Measurements from ENCODE around the gene ASAP3. TPM values are rescaled to one million over a fixed set of nuclear protein-coding genes. Genes with fewer than 3 reads are reported as not detected.

ASAP3 gene
- 10 to 100 TPM; 36.4 to 39.9 TPM for total RNA-seq
- long read RNA-seq, full-length matches to known transcripts, result 24 of 59 reads
- long read RNA-seq, partial matches to known transcripts, result 18 of 59 reads
- long read RNA-seq, other reads (novel, unspliced or antisense), result 17 of 59 reads

- intact Hi-C loops (cut with DNase I), result no loop called here
- DNase-seq, result peak; percentile 58
- peak; percentile 4 to 6 for ATAC-seq
These were observed at the start of gene ASAP3 for GRCh38 chr1:23483321-23484252. TSS of gene ASAP3 (minus strand) at chr1:23484179. CDS start at chr1:23484133, 46 bp downstream.

GRCh38 chr1:23533246-23534023 is 49.5 kb upstream of the ASAP3 start:
- no peak for DNase-seq
- no peak for ATAC-seq
- intact Hi-C loops (cut with DNase I), result no loop called here

DNA sequence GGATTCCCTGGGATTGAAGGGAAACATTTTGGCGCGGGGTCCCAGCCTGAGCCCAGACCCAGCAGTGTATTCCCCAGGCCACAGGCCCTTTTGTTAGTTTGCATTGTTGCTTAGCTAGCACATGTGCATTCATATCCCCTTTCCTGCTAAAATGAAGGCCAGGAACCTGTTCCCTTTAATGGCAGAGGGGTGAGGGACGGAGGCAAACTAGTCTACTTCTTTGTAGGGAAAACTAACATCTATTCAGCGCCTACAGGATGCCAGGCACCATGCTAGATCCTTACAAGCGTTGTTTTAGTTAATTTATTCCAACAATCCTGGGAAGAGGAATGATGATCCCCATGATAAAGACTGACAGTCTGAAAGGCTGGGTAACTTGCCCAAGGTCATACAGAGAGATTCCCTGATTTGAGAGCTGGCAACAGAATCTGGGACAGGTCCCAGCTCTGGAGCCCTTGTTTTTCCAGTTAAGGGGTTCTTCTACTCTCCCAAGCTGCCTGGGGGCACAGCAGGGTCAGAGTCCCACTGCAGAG is 47.6 kb upstream of the ASAP3 start:
- ATAC-seq (no peak), DNase-seq (no peak)
- intact Hi-C loops (cut with DNase I), result no loop called here

GRCh38 chr1:23530747-23531561 is 47.0 kb upstream of the ASAP3 start, which contains the start of gene E2F2:
TSS of gene E2F2 (minus strand) at chr1:23531233. CDS start at chr1:23530793, 440 bp downstream.
- ATAC-seq (peak; percentile 79 to 91), DNase-seq (peak; percentile 88)
- intact Hi-C loops (cut with DNase I), result no loop called here

- DNase-seq, result no peak
- intact Hi-C loops (cut with DNase I), result no loop called here
- ATAC-seq, result no peak
These were observed 46.2 kb upstream of the ASAP3 start for GRCh38 chr1:23530087-23530746.

DNA sequence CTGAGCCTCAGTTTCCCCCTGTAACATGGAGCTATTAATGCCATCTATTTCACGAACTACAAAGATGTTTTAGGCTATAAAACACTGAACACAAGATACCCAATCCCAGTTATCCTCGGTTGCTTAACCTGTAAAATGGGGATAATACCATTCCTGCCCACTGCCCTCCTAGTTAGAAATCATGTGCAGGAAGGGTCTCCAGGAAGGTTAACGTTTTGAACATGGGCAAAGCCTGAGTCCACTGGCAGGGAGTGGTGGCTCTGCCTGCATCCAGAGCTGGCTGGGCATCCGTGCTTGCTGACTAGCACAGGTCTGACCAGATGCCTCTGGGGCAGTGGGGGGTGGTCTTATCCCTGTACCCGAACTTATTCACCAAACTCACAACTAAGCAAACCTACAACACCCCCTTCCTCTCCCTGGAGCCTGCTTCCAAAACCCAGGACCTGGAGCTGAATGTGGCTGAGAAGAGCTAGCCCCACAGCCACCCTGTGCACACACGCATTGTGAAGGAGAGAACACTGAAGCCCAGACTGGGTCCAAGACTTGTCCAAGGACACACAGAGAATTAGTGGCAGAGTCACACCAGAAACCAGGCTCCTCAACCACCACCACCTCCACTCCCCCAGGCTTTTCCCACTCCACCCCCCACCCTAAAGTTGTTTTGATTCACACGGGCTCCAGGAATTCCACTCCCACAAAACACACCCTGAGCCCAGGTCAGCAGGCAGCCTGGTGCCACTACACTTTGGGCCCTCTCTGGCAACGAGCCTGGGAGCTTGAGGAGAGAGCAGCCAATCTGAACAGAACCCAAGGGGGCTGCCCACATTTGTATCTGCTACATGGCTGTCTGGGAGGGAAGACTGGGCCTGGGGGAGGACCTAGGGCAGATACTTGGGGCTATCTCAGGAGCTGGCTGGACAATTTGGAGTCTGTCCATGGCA is 45.4 kb upstream of the ASAP3 start:
- intact Hi-C loops (cut with DNase I), result no loop called here
- ATAC-seq (no peak), DNase-seq (no peak)

DNA sequence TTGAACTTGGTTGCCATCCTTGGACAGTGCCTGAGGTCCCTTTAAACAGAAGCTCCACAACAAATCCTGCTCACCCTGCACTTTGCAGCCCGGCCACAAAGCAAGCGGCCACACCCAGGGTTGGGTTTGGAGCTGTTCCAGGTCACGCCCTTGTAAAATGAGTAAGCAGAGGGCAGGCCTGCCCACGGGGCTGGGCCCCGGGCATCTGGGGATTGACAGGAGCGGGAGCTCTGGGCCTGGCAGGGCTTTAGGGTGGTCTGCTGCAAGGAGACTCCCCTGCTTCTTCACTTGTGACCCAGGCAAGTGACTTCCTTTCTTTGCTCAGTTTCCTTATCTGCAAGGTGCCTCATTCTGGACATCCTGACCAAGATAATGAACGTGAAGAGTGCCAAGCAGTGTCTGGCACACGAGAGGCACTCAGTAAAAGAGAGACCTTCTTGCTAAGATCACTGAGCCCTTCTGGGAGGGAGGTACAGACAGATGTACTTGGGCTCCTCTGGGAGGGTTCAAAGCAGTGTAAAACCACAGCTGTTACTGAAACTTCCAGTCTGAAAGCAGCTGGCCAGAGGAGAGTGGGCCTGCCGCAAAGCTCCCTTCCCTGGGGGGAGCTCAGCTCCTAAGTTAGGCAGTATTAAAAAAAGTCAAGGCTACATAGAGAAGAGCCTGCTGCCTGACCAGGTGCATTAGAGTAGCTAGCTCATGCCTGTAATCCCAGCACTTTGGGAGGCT is 44.4 kb upstream of the ASAP3 start:
- intact Hi-C loops (cut with DNase I), result no loop called here
- DNase-seq, result peak; percentile 86
- peak; percentile 67 to 87 for ATAC-seq

DNA sequence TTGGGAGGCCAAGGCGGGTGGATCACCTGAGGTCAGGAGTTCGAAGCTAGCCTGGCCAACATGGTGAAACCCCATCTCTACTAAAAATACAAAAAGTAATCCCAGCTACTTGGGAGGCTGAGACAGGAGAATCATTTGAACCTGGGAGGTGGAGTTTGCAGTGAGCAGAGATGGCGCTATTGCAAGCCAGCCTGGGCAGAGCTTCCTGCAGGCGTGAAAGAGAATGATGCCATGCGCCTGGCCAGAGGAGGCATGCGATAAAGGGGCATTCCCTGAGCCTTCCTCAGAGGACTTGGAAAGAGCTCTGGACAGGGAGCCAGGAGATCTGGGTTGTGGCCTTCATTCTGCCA is 43.9 kb upstream of the ASAP3 start:
- ATAC-seq, result no peak
- DNase-seq, result no peak
- intact Hi-C loops (cut with DNase I), result no loop called here

DNA sequence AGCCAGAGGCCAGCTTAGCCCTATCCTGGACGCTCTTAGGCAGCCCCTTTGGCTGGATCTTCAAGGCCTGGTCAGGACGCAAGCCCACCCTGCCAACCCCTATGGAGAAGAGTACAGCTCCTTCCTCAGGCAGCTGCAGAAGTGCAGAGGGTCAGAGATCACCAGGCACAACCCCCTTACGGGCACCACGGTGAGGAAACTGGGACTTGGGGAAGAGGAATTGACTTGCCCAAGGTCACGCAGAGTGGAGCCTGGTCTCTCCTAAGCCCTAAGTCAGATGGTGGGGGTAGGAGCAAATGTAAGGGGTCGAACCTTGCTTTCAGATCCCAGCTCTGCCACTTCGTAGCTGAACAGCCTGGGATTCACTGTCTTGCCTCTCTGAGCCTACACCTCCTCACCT is 43.4 kb upstream of the ASAP3 start:
- DNase-seq (no peak), ATAC-seq (no peak)
- intact Hi-C loops (cut with DNase I), result no loop called here

- DNase-seq (no peak), ATAC-seq (no peak)
- intact Hi-C loops (cut with DNase I), result no loop called here
These were observed 42.5 kb upstream of the ASAP3 start for GRCh38 chr1:23526329-23527041.

- ATAC-seq (no peak), DNase-seq (no peak)
- intact Hi-C loops (cut with DNase I), result no loop called here
These were observed 41.7 kb upstream of the ASAP3 start for GRCh38 chr1:23525558-23526250.

DNA sequence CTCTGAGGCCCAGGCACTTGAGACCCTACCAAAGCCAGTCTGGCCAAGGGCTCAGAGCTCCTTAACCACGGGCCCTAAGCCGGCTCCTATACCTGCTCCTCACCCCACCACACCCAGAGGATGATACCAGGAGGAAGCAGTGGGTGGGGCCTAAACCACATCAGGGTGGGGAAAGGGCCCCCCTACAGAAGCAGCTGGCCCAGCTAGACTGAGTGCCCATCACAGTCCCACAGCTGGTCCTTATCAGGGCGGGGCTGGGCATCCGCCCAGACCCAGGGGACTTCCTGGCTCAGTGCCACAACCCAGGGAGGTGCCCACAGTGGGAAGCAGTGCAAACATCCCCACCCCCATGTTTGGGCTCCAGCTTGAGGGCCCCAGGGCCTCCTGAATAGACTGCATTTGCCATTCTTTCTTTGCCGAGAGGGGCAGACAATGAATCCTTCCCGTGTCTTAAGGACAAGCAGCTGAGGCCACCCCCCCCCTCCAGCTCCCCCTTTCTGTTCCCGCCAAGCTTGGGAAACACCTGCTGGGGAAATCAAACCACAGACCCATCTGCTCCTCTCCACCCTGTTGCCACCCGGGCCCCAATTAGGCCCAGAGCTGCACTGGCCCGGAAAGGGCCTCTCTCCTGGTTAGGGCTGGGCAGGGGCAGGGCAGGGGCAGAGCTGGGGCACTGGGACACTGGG is 40.9 kb upstream of the ASAP3 start:
- intact Hi-C loops (cut with DNase I), result no loop called here
- DNase-seq, result no peak
- no peak for ATAC-seq

DNA sequence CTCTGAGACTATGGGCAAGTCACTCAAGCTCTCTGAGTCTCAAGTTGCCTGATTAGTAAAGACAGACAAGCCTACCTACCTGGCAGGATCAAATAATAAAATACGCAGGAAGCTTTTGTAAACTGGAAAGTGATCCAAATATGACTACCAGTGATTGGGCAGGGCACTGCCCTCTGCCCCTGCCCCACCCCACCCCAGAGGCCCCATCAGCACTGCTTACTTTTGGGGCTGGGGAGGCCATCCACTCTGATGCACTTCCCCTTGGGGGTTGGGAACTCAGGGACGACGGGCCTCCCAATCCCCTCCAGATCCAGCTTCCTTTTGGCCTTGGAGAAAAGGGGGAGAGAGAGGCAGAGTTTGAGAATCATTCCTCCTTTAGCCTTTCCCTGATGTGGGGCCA is 40.2 kb upstream of the ASAP3 start:
- DNase-seq (no peak), ATAC-seq (no peak)
- intact Hi-C loops (cut with DNase I), result no loop called here

DNA sequence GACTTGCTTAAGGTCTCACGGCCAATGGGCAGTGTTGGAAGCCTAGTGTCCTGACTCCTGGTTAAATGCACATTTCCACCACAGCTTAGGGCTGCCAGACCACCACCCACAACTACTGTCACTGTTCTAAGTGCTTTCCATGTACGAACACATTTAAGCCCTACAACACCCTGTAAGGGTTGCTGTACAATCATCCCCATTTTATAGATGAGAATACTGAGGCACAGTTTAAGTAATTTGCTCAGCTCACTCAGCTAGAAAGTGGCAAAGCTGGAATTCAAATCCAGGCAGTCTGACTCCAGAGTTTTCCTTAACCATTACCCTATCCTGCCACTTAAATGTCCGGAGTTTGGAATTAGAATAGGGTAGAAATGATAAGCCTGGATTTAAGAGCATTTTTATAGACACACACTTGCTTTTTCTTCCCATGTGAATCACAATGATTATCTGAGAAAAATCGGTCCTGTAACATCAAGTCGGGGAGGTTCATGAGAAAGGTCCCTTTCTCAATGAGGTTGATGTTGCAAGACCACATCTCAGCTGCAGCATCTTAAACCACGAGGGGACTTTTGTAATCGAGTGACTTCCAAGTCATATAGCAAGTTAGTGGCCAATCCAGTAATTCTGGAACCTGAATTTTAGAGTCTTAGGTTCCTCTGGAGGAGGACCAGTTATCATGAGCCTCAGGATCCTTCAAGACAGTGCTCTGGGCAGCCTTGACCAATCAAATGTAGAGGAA is 38.4 kb upstream of the ASAP3 start:
- DNase-seq, result no peak
- intact Hi-C loops (cut with DNase I), result no loop called here
- no peak for ATAC-seq

Measured in left cardiac atrium (tissue), 4 donors.